Loucy (cell line): Measurements from ENCODE around the gene BRK1.

Experiments used
- EZH2phosphoT487 ChIP-seq: fragments of 200-600 bp; IDR thresholded peaks from 2 replicates; pipeline ENCODE4 v1.6.1; 2018; ENCODE audit warnings: antibody characterized with exemption, mild to moderate bottlenecking, moderate library complexity, borderline replicate concordance
- TF ChIP-seq, protein P1 (sequence below): fragments of 200-600 bp; sonication (generic); conservative IDR thresholded peaks from 2 replicates; pipeline ENCODE4 v1.5.1; 2014; ENCODE audit warnings: mild to moderate bottlenecking, antibody characterized with exemption, low read length

DNA sequence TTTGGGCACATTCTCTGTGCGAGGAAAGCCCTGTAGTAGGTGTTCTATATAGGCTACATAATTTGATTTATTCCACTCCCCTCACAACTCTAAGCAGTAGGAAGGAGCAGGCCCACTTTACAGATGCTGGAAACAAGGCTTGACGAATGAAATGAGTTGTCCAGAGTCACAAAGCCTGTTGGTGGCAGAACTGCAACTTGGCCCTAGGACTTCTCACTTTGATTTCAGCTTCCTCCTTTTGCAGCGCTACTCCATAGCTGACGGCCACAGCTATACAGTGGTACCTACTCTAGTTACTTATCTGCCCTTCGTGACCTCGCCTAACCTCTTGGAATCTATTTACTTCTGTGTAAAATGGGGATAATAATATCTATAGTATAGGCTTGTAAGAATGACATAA is 46.7 kb downstream of the BRK1 start:
- TF ChIP-seq, protein P1, sequence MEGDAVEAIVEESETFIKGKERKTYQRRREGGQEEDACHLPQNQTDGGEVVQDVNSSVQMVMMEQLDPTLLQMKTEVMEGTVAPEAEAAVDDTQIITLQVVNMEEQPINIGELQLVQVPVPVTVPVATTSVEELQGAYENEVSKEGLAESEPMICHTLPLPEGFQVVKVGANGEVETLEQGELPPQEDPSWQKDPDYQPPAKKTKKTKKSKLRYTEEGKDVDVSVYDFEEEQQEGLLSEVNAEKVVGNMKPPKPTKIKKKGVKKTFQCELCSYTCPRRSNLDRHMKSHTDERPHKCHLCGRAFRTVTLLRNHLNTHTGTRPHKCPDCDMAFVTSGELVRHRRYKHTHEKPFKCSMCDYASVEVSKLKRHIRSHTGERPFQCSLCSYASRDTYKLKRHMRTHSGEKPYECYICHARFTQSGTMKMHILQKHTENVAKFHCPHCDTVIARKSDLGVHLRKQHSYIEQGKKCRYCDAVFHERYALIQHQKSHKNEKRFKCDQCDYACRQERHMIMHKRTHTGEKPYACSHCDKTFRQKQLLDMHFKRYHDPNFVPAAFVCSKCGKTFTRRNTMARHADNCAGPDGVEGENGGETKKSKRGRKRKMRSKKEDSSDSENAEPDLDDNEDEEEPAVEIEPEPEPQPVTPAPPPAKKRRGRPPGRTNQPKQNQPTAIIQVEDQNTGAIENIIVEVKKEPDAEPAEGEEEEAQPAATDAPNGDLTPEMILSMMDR, result no peak
- TF ChIP-seq EZH2phosphoT487, result no peak
